Mesendoderm (in vitro differentiated cells): Measurements from ENCODE around the gene PHETA1.
A peak's percentile ranks its signal among the peaks of the same experiment; 100 is the strongest.

Source experiments
- DNase-seq: peaks from one replicate; pipeline ENCODE4 v3.0.0; 2013
- H2AK5ac ChIP-seq: 2 replicates; pipeline ENCODE4 v1.6.1; 2013; ENCODE audit warnings: low read length, inconsistent platforms
- H2BK120ac ChIP-seq: 2 replicates; pipeline ENCODE4 v1.6.1; 2013; ENCODE audit warnings: low read depth, mild to moderate bottlenecking, low read length, moderate library complexity, mixed read lengths
- H2BK15ac ChIP-seq: replicated peaks from 2 replicates; pipeline ENCODE4 v1.6.1; 2013; ENCODE audit warnings: low read depth, mild to moderate bottlenecking, moderate library complexity
- H2BK5ac ChIP-seq: 2 replicates; pipeline ENCODE4 v1.6.1; 2013; ENCODE audit warnings: low read length, inconsistent platforms
- H3K18ac ChIP-seq: 2 replicates; pipeline ENCODE4 v1.6.1; 2013; ENCODE audit warnings: mild to moderate bottlenecking, low read length, mixed read lengths
- H3K23ac ChIP-seq: one replicate; pipeline ENCODE4 v1.6.1; 2013; ENCODE audit warnings: low read length
- H3K27ac ChIP-seq: 2 replicates; pipeline ENCODE4 v1.5.1; 2013; ENCODE audit warnings: low read depth, mild to moderate bottlenecking, inconsistent platforms, low read length, moderate library complexity
- H3K27me3 ChIP-seq: 2 replicates; pipeline ENCODE4 v1.6.1; 2013; ENCODE audit warnings: low read length, control low read depth, mild to moderate bottlenecking, inconsistent platforms; ENCODE audit not compliant: insufficient read depth, poor library complexity
- H3K36me3 ChIP-seq: 2 replicates; pipeline ENCODE4 v1.6.1; 2013; ENCODE audit warnings: low read length, inconsistent platforms; ENCODE audit not compliant: control insufficient read depth, insufficient read depth
- H3K4ac ChIP-seq: one replicate; pipeline ENCODE4 v1.6.1; 2013; ENCODE audit warnings: low read depth, mild to moderate bottlenecking, low read length, moderate library complexity
- H3K4me1 ChIP-seq: 2 replicates; pipeline ENCODE4 v1.6.1; 2013; ENCODE audit warnings: low read depth, low read length, inconsistent platforms; ENCODE audit not compliant: control insufficient read depth
- H3K4me2 ChIP-seq: 2 replicates; pipeline ENCODE4 v1.6.1; 2013; ENCODE audit warnings: low read length
- H3K4me3 ChIP-seq: 2 replicates; pipeline ENCODE4 v1.5.1; 2013; ENCODE audit warnings: mild to moderate bottlenecking, low read length
- H3K56ac ChIP-seq: one replicate; pipeline ENCODE4 v1.6.1; 2013; ENCODE audit warnings: low read length
- H3K79me1 ChIP-seq: 2 replicates; pipeline ENCODE4 v1.6.1; 2013; ENCODE audit warnings: low read length, inconsistent platforms
- H3K79me2 ChIP-seq: 2 replicates; pipeline ENCODE4 v1.6.1; 2013; ENCODE audit warnings: mild to moderate bottlenecking, low read length; ENCODE audit not compliant: control insufficient read depth, insufficient read depth
- H3K9ac ChIP-seq: 2 replicates; pipeline ENCODE4 v1.6.1; 2013; ENCODE audit warnings: low read length, inconsistent platforms
- H4K5ac ChIP-seq: one replicate; pipeline ENCODE4 v1.6.1; 2013; ENCODE audit warnings: low read length
- H4K8ac ChIP-seq: one replicate; pipeline ENCODE4 v1.6.1; 2013; ENCODE audit warnings: low read depth, mild to moderate bottlenecking, control low read depth, low read length, moderate library complexity
- WGBS: extraction: QIAGEN DNeasy Blood & Tissue Kit; methylation state at CpG from one replicate; pipeline ENCODE4 v1.1.7; 2013; ENCODE audit warnings: low lambda C conversion rate, missing lambda C conversion rate; ENCODE audit not compliant: insufficient coverage; ENCODE audit errors: extremely low coverage; 5-methylcytosine and 5-hydroxymethylcytosine counted together

The PHETA1 gene

GRCh38 chr12:111318450-111318849 lies 50.4 kb downstream of the PHETA1 start:
- Histone ChIP-seq H3K4ac (no peak overlapping the region), H4K5ac (no peak overlapping the region), H3K4me2 (no peak overlapping the region), H3K9ac (no peak overlapping the region), H3K27ac (no peak overlapping the region), H3K23ac (no peak overlapping the region), H3K36me3 (no peaks in the 10 kb centered on the region), H2BK120ac (no peak overlapping the region), H3K27me3 (no peaks in the 10 kb centered on the region), H3K79me1 (no peaks in the 10 kb centered on the region), H2BK5ac (no peak overlapping the region), H4K8ac (no peak overlapping the region), H3K4me1 (no peaks in the 10 kb centered on the region), H2BK15ac (no peak overlapping the region), H3K56ac (no peak overlapping the region), H2AK5ac (no peak overlapping the region), H3K79me2 (no peaks in the 10 kb centered on the region), H3K18ac (no peak overlapping the region), H3K4me3 (no peak overlapping the region)
- no peak for DNase-seq
- no CpG with 5 or more reads among the region's 6 CpGs for WGBS

- H3K27me3 ChIP-seq, result no peaks in the 10 kb centered on the region
- no peak overlapping the region for H3K4ac ChIP-seq
- no peak overlapping the region for H2BK15ac ChIP-seq
- H3K18ac ChIP-seq, result no peak overlapping the region
- no peaks in the 10 kb centered on the region for H3K79me2 ChIP-seq
- no peak overlapping the region for H3K4me3 ChIP-seq
- no peaks in the 10 kb centered on the region for H3K4me1 ChIP-seq
- no peak overlapping the region for H3K56ac ChIP-seq
- H4K5ac ChIP-seq, result no peak overlapping the region
- H3K27ac ChIP-seq, result no peak overlapping the region
- WGBS, result no CpG with 5 or more reads among the region's 5 CpGs
- no peaks in the 10 kb centered on the region for H3K36me3 ChIP-seq
- H2BK5ac ChIP-seq, result no peak overlapping the region
- H3K79me1 ChIP-seq, result no peaks in the 10 kb centered on the region
- H3K23ac ChIP-seq, result no peak overlapping the region
- H2AK5ac ChIP-seq, result no peak overlapping the region
- H3K4me2 ChIP-seq, result no peak overlapping the region
- H2BK120ac ChIP-seq, result no peak overlapping the region
- H4K8ac ChIP-seq, result no peak overlapping the region
- H3K9ac ChIP-seq, result no peak overlapping the region
- DNase-seq, result no peak
Observed at GRCh38 chr12:111316671-111317070, 52.2 kb downstream of the PHETA1 start.

GRCh38 chr12:111314953-111315539 lies 53.8 kb downstream of the PHETA1 start:
- Histone ChIP-seq H2AK5ac (no peak overlapping the region), H3K27ac (no peak overlapping the region), H3K4me3 (no peak overlapping the region), H2BK120ac (no peak overlapping the region), H4K5ac (no peak overlapping the region), H3K4me1 (no peaks in the 10 kb centered on the region), H3K4ac (no peak overlapping the region), H3K23ac (no peak overlapping the region), H3K56ac (no peak overlapping the region), H3K18ac (no peak overlapping the region), H2BK5ac (no peak overlapping the region), H2BK15ac (no peak overlapping the region), H3K9ac (no peak overlapping the region), H3K36me3 (no peaks in the 10 kb centered on the region), H3K4me2 (no peak overlapping the region), H3K79me2 (no peaks in the 10 kb centered on the region), H3K79me1 (no peaks in the 10 kb centered on the region), H4K8ac (no peak overlapping the region), H3K27me3 (no peaks in the 10 kb centered on the region)
- DNase-seq, result no peak
- WGBS, result no CpG with 5 or more reads among the region's 7 CpGs

- H3K18ac ChIP-seq, result no peak overlapping the region
- H2BK120ac ChIP-seq, result no peak overlapping the region
- no peak overlapping the region for H4K8ac ChIP-seq
- H2AK5ac ChIP-seq, result no peak overlapping the region
- peak; percentile 90 for DNase-seq
- H3K27me3 ChIP-seq, result no peaks in the 10 kb centered on the region
- H3K56ac ChIP-seq, result no peak overlapping the region
- no peak overlapping the region for H2BK15ac ChIP-seq
- WGBS, result no CpG with 5 or more reads among the region's 8 CpGs
- no peak overlapping the region for H2BK5ac ChIP-seq
- no peaks in the 10 kb centered on the region for H3K36me3 ChIP-seq
- no peak overlapping the region for H3K27ac ChIP-seq
- no peak overlapping the region for H3K4me3 ChIP-seq
- no peaks in the 10 kb centered on the region for H3K79me2 ChIP-seq
- H3K4me1 ChIP-seq, result no peaks in the 10 kb centered on the region
- no peak overlapping the region for H3K23ac ChIP-seq
- H3K4ac ChIP-seq, result no peak overlapping the region
- no peak overlapping the region for H3K4me2 ChIP-seq
- H4K5ac ChIP-seq, result no peak overlapping the region
- no peak overlapping the region for H3K9ac ChIP-seq
- no peaks in the 10 kb centered on the region for H3K79me1 ChIP-seq
Observed at GRCh38 chr12:111313833-111314259, 55.0 kb downstream of the PHETA1 start.

- Histone ChIP-seq H2BK15ac (no peak overlapping the region), H3K4me1 (no peaks in the 10 kb centered on the region), H3K4ac (no peak overlapping the region), H3K9ac (no peak overlapping the region), H3K36me3 (no peaks in the 10 kb centered on the region), H4K8ac (no peak overlapping the region), H3K79me1 (no peaks in the 10 kb centered on the region), H3K27me3 (no peaks in the 10 kb centered on the region), H3K4me3 (no peak overlapping the region), H3K4me2 (no peak overlapping the region), H2AK5ac (no peak overlapping the region), H4K5ac (no peak overlapping the region), H3K79me2 (no peaks in the 10 kb centered on the region), H2BK5ac (no peak overlapping the region), H3K18ac (no peak overlapping the region), H3K56ac (no peak overlapping the region), H3K27ac (no peak overlapping the region), H2BK120ac (no peak overlapping the region), H3K23ac (no peak overlapping the region)
- DNase-seq, result no peak
- WGBS, result no CpG with 5 or more reads among the region's 5 CpGs
Observed at GRCh38 chr12:111312708-111313107, 56.2 kb downstream of the PHETA1 start.

GRCh38 chr12:111312016-111312415 lies 56.9 kb downstream of the PHETA1 start:
- Histone ChIP-seq H3K27me3 (no peaks in the 10 kb centered on the region), H3K79me1 (no peaks in the 10 kb centered on the region), H3K18ac (no peak overlapping the region), H2BK15ac (no peak overlapping the region), H3K9ac (no peak overlapping the region), H3K4me2 (no peak overlapping the region), H3K4me3 (no peak overlapping the region), H2BK120ac (no peak overlapping the region), H4K8ac (no peak overlapping the region), H3K27ac (no peak overlapping the region), H3K4me1 (no peaks in the 10 kb centered on the region), H3K23ac (no peak overlapping the region), H3K36me3 (no peaks in the 10 kb centered on the region), H2BK5ac (no peak overlapping the region), H3K4ac (no peak overlapping the region), H4K5ac (no peak overlapping the region), H3K79me2 (no peaks in the 10 kb centered on the region), H2AK5ac (no peak overlapping the region), H3K56ac (no peak overlapping the region)
- no peak for DNase-seq
- WGBS, result no CpG with 5 or more reads among the region's 13 CpGs
